Effector CD8-positive, alpha-beta T cell (primary cell): ENCODE measurements around the gene PDIK1L.

ENCODE experiments used
- DNase-seq: peaks from one replicate; lab custom pipeline; 2025; lab: John Stamatoyannopoulos, UW

PDIK1L gene

DNA sequence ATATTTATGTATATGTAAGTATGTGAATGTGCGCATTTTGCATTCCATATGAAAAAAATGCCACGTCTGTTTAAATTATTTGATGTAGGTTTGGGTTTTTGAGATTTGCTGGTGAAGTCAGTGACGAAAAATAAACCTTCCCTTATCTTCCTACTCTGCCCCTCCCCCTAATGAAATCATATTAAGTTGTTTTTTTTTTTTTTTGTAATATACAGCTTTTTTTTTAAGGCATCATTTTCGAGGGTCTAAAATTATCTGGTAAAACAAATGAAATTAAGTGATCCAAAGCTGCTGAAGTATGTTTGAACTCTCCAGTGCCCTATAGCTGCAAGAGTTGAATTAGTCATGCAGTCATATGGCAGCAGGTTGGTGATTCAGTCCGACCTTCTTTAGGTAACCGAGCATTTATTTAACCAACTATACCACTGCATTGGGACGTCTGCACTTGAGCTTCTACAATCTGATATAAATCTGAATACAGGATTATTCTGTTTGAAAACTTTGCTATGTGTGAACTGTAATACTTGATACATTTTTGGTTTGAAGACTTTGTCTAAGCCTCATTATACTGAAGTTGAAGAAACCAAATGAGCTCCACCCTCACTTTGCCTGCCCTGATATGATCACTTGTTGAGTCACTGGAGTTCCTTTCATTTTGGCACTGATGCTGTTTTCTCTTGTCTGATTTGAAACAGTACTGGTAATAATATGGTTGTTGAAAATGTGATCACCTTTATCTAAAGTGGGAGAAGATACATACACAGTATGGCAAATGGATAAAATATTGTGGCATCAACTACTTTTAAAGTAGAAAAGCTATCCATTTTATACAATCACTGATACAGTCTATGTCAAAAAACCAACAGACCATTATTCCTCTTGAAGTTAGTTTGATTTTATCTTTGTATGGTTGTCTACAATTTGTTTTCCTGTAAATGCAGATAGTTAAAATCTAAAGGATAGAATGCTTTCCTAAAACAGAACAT lies 11.7 kb downstream of the PDIK1L start:
- DNase-seq, result no peak

DNA sequence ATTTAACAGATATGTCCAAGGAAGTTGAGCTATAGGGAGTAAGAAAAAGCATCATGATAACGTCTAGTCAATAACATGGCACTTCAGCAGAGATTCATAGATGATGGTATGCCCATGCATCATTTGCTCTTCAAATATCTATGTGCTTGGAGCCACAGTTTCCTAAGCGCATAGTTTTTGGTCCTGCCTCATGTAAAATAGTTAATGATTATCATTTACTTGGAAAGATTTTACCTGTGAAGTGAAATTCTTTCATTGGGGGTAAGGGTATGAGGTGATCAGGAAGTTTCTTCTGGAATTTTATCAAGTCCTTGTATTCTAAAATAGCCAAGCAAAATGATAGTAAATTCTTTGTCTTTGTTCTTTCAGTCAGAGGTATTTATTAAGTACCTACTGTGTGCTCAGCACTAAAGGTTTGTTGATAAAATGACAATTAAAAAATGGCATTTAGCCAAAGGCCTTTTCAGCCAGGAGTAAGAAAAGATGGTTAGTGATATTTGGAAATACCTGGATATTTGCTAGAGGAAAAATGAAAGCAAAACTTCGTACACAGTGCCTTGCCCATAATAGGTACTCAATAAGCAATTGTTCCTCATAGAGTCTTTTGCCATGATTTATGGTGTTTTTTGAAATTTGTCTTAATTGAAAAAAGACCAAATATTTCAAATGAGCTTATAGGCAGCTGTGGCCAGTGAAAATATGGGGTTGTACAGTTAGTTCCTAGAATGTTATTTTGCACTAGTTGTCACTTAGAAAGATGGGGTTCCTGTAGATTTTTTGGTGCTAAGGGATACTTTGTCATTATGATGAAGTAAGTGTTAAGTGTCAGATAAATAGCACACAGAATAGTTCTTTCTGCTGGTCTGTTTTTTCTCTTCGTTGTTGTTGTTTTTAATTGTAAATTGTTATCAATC lies 13.1 kb downstream of the PDIK1L start:
- no peak for DNase-seq

DNA sequence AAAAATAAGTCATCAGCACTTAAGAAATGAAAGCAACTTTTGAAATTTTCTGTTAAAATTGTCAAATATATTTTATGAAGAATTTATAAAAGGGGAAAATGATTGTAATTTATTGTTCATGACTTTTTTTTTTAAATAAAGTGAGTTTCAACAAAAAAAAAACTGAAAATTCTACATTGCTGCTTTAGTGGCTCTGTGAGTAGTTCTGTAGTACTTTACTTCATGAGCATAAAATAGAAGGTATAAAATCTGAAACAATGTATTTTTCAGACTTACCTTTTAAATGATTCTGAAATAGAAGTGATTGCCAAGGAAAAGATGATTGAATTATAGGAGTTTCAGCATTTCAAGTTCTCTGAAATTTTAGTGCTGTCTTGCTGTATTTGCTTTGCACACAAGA lies 13.8 kb downstream of the PDIK1L start:
- DNase-seq, result no peak

DNA sequence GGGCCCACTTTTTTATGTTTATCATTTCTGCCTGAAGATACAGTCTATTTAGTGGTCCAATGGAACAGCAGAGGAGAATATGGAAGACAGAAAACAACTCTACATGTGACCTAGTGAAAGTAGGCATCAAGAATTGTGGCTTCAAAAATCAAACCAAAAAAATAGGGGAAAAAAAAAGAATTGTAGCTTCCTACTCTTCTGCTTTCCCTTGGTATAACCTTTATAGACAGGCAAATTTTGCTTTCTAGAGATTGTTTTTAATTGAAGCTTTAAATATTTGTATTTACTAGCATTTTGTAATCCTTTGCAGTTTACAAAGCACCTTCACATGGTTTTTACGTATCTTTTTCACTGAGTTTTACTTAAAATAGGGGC lies 14.3 kb downstream of the PDIK1L start:
- no peak for DNase-seq

DNA sequence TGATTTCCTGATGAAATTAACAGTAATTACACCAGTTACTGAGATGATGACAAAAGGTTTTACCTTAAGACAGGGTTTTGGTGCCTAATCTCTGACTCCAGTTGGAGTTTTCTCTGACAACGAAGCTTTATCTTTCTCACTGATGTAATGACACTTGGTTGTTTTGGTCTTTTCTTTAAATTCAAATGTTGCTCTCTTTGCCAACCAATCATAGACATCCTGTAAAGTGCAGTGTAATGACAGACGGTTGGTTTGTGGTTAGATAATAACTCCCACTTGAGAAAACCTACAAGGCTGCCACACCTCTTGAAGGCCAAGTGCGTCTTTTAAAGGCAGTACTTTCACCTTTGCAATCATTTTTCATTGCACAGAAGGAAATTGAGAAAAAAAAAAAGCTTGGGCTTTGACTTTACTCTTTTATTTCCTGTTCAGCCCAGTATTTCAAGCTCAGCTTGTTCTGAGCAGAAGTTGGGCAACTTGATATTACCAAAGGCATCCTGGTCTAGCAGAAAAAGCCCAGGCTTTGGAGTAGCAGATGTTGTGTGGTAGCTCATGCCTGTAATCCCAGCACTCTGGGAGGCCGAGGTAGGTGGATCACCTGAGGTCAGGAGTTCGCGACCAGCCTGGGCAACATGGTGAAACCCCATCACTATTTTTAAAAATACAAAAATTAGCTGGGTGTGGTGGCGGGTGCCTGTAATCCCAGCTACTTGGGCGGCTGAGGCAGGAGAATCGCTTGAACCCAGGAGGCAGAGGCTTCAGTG lies 14.9 kb downstream of the PDIK1L start:
- DNase-seq, result peak; percentile 32

DNA sequence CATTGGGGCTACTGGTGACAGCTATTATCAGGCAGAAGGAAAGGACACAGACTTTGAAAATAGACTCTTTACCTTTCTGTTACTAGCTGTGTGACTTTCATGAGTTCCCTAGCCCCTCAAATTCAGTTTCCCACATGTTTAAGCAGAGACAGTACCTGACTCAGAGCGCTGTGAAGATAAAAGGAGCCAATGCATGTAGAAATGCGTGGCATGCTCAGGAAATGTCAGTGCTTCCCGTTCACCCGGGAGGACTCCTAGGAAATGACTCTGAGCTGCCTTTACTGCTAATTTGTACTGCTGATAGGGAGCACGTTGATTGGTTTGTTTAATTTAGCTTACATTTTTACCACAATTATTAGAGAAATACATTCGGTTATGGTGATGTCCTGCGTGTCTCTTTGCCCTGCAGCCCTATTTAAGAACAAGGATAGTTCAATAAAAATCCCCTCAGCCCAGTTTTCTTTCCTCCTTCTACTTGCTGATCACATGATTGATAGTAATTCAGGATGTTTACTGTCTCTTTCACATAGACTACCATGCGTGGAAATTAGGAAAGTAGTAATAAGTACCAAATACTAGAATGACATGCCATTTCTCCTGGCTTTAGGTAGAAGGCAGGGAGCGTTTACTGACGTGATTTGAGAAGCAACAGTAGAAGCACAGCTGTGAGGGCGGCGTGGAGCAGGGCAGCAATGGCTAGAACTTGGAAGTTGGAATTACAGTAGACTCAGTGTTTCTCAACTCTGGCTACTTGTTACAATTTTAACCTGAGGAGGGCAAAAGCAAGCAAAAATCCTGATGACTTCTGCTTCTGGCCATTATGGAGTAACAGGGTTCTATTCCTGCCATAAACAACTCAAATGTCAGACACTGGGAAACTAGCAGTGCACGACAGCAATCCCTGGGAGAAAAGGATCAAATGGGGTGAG lies 15.9 kb downstream of the PDIK1L start:
- DNase-seq, result no peak

DNA sequence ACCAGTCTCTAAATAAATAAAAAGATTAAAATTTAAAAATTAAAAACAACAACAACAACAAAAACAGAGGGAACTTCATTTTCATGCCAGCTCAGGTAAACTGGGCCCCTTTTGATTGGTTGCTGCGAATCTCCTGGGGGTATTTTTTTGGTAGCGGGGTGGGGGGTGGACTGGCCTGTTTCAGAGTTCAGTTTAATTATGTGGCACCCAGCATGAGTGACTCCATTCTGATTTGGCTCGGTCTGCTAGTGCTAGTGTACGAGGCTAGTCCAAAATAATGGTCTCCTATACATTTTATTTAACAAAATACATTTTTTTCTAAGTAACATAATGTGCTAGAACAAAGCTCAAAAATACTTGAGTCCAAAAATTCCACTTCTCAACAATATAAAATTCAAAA lies 18.2 kb downstream of the PDIK1L start:
- no peak for DNase-seq

DNA sequence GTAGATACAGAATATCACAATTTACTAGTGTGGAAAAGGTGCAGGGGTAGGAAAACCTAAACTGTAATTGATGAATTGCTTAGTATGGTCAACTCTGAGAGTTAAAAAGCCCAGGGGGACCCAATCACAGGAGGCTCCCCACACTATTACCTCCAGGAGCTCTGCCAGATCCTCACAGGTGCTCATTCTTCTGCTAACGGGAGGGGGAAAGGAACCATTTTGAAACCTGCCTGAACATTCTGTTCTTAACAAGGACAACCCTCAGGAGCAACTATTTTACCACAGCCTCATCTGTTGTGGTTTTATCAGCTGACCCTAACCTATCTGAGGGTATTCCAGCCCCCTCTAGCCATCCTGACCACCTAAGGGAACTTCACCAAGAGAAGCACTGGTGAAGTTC lies 19.1 kb downstream of the PDIK1L start:
- no peak for DNase-seq

DNA sequence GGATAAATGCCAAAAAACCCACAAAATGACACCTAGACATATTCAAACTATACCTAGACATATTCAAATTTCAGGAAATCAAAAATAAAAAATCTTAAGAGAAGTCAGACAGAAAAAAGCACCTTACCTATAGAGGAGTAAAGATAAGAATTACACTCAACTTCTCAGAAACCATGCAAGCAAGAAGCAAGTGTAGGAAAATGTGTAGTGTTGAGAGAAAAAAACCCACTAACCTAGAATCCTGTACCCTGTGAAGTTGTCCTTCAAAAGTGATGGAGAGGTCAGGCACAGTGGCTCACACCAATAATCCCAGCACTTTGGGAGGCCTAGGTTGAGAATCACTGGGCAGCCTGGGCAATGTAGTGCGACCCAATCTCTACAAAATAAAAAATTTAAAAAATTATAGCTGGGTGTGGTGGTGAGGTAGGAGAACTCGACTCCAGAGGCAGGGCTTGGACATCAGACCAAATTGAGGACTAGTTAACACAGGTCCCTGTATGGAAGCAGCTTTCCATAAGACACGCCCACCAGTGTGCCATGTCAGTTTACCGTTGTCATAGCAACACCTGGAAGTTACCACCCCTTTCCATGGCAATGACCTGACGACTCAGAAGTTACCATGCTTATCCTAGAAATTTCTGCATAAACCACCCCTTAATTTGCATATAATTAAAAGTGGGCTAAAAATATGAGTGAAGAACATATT lies 20.7 kb downstream of the PDIK1L start:
- DNase-seq, result no peak

DNA sequence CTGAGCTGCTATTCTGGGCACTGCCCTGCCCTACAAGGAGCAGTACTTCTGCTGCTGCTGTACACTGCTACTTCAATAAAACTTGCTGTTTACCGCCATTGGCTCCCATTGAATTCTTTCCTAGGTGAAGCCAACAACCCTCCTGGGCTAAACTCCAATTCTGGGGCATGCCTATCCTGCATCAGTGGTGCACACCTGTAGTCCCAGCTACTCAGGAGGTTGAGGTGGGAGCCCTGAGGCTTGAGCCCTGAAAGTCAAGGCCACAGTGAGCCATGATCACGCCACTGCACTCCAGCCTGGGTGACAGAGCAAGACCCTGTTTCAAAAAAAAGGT lies 21.2 kb downstream of the PDIK1L start:
- DNase-seq, result no peak

DNA sequence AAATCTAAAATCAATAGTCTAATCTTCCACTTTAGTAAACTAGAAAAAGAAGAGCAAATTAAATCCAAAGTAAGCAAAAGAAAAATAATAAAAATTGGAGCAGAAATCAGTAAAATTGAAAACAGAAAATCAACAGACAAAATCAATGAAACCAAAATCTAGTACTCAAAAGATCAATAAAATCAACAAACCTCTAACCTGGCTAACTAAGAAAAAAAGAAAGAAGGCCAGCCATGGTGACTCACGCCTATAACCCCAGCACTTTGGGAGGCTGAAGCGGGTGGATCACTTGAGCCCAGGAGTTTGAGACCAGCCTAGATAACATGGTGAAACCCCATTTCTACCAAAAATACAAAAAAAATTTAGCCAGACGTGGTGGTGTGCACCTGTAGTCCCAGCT lies 22.8 kb downstream of the PDIK1L start:
- DNase-seq, result no peak

DNA sequence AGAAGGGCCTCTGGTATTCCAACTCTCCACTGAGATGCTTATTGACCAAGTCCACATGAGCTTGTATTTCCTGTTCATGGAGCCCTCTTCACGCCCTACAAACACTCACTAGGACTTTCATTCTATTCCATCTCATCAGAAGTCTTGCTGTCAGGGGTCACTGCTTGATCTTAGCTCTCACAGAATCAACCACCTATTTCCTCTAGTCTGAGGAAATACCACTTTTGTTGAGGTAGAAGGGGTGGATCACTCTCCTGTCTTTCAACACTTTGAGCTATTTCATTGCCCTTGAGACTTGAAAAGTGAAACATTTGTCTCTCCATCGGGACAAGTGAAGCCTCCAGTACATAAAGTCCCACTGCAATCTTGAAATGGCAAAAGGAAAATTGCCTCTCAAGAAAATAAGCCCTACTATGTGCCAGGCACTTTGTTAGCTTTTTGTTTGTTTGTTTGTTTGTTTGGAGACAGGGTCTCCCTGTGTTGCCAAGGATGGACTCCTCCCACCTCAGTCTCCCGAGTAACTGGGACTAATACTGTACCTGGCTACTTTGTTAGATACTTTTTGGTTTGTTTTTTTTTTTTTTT lies 27.4 kb downstream of the PDIK1L start:
- no peak for DNase-seq

DNA sequence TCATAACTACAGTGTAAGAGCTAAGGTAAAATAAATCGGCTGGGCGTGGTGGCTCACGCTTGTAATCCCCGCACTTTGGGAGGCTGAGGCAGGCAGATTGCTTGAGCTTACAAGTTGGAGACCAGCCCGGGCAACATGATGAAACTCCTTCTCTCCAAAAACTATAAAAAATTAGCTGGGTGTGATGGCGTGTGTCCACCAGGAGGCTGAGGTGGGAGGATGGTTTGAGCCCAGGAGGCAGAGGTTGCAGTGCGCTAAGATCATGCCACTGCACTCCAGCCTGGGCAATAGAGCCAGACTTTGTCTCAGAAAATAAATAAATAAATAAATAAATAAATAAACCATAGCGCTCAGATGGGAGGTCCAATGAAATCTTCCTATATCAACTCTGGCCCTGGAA lies 30.5 kb downstream of the PDIK1L start:
- DNase-seq, result no peak

DNA sequence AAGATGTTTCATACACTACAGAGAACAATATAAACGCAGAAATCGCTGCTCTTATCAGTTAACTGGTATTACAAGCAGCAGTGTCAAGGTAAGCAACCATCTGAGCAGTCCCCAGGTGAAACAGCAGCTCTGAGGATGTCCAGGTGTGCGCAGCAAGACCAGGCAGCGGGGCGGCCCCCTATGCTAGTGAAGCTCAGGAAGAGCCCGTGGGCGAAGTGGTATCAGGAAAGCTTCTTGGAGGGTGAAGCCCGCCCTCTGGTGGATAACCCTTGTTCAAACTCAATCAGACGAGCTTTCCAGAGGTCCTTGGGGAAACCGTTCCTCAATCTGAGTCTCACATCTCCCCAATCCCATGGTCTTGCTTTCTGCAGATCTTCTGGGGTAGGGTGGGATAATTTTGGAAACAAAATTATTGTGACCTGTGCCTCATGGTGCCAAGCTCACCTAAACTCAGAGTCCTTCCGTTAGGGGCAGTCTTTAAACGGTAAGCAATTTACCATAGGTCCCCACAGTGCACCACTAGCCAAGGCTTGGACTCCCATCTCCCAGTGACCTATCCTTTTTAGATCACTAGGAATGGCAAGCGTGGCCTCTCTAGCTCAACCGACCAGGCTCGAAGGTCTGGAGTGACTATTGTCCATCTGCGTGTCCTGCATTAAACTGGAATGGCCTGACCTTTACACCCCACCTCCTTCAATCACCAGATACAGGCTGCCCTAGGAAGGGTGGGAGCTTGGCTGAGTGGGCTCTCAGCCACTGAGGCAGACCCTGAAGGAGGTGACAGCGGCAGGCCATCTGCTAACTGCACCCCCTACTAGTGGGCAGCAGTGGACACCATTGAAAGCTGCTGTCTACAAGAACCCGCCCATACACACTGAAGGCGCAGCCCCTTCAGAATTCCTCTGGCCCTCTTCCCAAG lies 33.7 kb downstream of the PDIK1L start:
- DNase-seq, result peak; percentile 61

DNA sequence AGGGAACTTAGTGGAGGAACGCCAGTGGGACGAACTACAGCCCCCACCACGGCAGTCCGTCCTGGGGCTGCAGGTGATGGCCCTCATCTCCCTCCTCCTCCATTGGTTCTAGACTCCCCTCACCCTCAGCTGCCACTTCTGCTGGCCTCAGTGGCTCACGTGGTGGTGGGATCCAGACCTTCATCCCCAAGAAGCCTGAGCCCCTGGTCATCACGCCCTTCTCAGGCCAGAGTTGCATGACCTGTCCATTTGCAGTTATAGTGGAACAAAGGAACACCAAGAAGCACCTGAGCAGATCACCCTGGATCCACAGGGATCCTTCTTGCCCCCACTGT lies 34.3 kb downstream of the PDIK1L start:
- no peak for DNase-seq

DNA sequence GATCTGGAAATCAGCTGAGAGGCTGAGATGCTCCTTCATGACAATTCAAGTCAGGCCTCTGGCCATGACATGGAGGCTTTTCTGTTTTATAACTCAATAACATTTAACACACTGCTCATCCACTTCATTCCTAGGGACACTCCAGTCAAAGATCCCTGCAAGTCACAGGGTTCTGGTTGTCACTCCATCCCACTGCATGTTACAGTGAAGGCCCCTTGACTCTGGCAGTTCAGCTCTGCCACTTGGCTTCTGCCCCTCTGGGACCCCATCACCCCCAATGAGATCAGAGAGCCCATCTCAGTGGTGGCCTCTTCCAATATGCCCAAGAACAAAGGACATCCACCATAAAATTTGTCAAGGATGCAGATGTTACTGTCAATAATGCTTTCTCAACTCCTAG lies 37.3 kb downstream of the PDIK1L start:
- no peak for DNase-seq

DNA sequence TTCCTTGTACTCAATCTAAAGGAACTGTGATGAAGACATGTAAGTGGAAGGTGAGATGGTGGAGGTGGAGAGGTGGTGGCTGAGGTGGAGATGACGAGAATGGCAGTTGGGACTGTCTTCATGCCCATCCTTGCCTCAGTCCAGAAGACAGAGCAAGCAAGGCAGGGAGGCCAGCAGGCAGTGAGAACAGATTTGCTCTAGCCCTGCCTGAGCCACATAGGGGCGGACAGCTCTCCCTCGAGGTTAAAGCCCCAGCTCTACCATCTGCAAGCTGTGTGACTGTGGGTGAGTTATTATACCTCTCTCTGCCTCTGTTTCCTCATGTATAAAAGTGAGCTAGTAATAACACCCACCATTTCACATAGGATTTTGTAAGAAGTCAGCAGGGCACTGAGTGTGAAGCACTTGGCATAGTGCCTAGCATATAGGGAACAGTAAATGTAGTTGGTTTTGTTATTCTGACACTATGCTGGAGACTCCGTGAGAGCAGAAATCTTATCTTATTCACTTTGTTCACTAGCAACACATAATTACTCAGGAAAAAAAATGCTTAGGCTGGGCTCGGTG lies 42.4 kb downstream of the PDIK1L start:
- DNase-seq, result no peak

DNA sequence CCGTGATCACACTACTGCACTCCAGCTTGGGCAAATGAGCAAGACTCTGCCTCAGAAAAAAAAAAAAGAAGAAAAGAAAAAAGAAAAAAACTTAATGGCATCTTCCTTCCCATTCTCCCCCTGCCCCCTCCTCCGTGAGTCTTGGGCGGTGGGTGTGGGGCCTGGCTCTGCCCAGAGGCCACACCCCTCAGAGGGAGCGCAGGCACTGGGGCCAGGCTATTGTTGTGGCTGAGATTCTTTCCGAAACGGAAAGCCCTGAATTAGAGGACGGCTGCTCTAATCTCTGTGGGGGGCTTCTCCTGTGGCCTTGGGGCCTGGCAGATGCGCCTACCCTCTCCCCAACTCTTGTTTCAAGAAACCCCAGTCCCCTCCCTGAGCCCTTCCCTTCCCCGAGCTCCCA lies 43.1 kb downstream of the PDIK1L start:
- DNase-seq, result no peak
